A549 (cell line): ENCODE measurements around the gene OGFOD2.

ENCODE experiments used
- HOXA7 ChIP-seq: fragments of 250-450 bp; sonication (Bioruptor Pico); IDR thresholded peaks from 2 replicates; pipeline ENCODE4 v1.5.0; 2020; ENCODE audit warnings: mild to moderate bottlenecking, moderate library complexity
- POLR2A ChIP-seq: IDR thresholded peaks from 2 replicates; pipeline ENCODE4 v1.6.1; 2012; ENCODE audit warnings: mild to moderate bottlenecking, low read length
- RAD21 ChIP-seq, 2 experiments: fragments of >200 bp in 1 of 2; sonication (Bioruptor Twin) in 1 of 2; formaldehyde crosslinking in 1 of 2; IDR thresholded peaks in 1 of 2; conservative IDR thresholded peaks in 1 of 2; 2 replicates in 1 of 2; 3 replicates in 1 of 2; pipeline ENCODE4 v1.6.1; 2012 to 2018; ENCODE audit warnings: inconsistent platforms in 1 of 2
- SMC3 ChIP-seq: fragments of >200 bp; sonication (Bioruptor Twin); formaldehyde crosslinking; IDR thresholded peaks from 3 replicates; pipeline ENCODE4 v1.6.1; 2018; ENCODE audit warnings: inconsistent platforms
- TF ChIP-seq, protein P1 (sequence below): fragments of >200 bp; sonication (Bioruptor Twin); formaldehyde crosslinking; IDR thresholded peaks from 3 replicates; pipeline ENCODE4 v1.5.1; 2016

DNA sequence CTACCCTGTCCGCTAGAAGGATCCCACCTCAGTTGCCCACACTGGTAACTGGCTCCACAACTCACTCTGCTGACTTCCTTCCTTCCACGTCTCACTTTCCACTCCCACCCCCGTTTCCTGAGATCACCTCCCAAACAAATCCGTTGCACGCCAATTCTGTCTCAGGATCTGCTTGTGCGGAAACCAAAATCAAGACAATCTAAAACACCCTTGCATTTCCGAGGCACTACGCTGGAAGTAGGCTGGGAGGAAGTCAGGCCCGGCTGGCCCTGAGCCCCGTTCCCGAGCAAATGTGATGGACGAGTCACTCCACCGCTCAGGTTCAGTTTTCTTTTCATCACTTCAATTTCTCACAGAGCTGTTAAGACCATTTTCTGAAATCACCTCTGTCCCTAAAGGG is 31.8 kb upstream of the OGFOD2 start:
- TF ChIP-seq, protein P1, sequence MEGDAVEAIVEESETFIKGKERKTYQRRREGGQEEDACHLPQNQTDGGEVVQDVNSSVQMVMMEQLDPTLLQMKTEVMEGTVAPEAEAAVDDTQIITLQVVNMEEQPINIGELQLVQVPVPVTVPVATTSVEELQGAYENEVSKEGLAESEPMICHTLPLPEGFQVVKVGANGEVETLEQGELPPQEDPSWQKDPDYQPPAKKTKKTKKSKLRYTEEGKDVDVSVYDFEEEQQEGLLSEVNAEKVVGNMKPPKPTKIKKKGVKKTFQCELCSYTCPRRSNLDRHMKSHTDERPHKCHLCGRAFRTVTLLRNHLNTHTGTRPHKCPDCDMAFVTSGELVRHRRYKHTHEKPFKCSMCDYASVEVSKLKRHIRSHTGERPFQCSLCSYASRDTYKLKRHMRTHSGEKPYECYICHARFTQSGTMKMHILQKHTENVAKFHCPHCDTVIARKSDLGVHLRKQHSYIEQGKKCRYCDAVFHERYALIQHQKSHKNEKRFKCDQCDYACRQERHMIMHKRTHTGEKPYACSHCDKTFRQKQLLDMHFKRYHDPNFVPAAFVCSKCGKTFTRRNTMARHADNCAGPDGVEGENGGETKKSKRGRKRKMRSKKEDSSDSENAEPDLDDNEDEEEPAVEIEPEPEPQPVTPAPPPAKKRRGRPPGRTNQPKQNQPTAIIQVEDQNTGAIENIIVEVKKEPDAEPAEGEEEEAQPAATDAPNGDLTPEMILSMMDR: no peak
- TF ChIP-seq POLR2A: no peak
- TF ChIP-seq SMC3: no peak
- no peak for TF ChIP-seq RAD21 (conservative IDR thresholded peaks at IDR 0.05 in 1 of 2, IDR thresholded peaks at IDR 0.05 in 1 of 2)
- no peak for TF ChIP-seq HOXA7 (CRISPR knock-in tag)
